H1 (cell line): Measurements from ENCODE around the gene TOMM40L. TPM values are rescaled to one million over a fixed set of nuclear protein-coding genes. Genes with fewer than 3 reads are reported as not detected.
A peak's percentile ranks its signal among the peaks of the same experiment; 100 is the strongest.

ENCODE experiments used
- CTCF ChIA-PET: fragments of 300-600 bp; sonication (Branson Sonifier 250); formaldehyde crosslinking; loops from one replicate; lab custom pipeline; 2021; ENCODE audit not compliant: partially characterized antibody; lab: Charles Lee
- POLR2A ChIA-PET: fragments of 300-600 bp; sonication (Branson Sonifier 250); formaldehyde crosslinking; loops from one replicate; lab custom pipeline; 2021; ENCODE audit warnings: inconsistent platforms; ENCODE audit not compliant: partially characterized antibody; lab: Charles Lee
- DNase-seq, 2 experiments: peaks; one replicate each; pipeline versions ENCODE4 v3.0.0 to v3.0.0-alpha.2; 2010 to 2022; ENCODE audit warnings: low spot score in 2 of 2, low read depth in 1 of 2, mixed read lengths in 1 of 2
- FAIRE-seq: peaks from 2 replicates; lab custom pipeline; 2011; peaks lifted over from hg19 to GRCh38; lab: Jason Lieb, UNC
- H2AFZ ChIP-seq: 2 replicates; pipeline ENCODE4 v1.8.1; 2012; ENCODE audit warnings: low read length, inconsistent platforms
- H2AK5ac ChIP-seq: 2 replicates; pipeline ENCODE4 v1.6.1; 2013; ENCODE audit warnings: low read depth, low read length
- H2BK120ac ChIP-seq: replicated peaks from 2 replicates; pipeline ENCODE3; 2013; ENCODE audit warnings: low read depth, low read length, inconsistent platforms
- H2BK12ac ChIP-seq: 2 replicates; pipeline ENCODE4 v1.6.1; 2013; ENCODE audit warnings: low read depth, low read length
- H2BK15ac ChIP-seq: 2 replicates; pipeline ENCODE4 v1.6.1; 2013; ENCODE audit warnings: low read length
- H2BK20ac ChIP-seq: 2 replicates; pipeline ENCODE4 v1.6.1; 2013; ENCODE audit warnings: low read length
- H2BK5ac ChIP-seq: 2 replicates; pipeline ENCODE4 v1.6.1; 2013; ENCODE audit warnings: low read depth, low read length
- H3K14ac ChIP-seq: 2 replicates; pipeline ENCODE4 v1.6.1; 2013; ENCODE audit warnings: inconsistent platforms; ENCODE audit not compliant: insufficient read length
- H3K18ac ChIP-seq: 2 replicates; pipeline ENCODE4 v1.6.1; 2013; ENCODE audit warnings: low read length; ENCODE audit errors: extremely low read depth
- H3K23ac ChIP-seq: 2 replicates; pipeline ENCODE4 v1.6.1; 2013; ENCODE audit warnings: inconsistent platforms; ENCODE audit not compliant: insufficient read length
- H3K23me2 ChIP-seq: 2 replicates; pipeline ENCODE4 v1.6.1; 2013; ENCODE audit warnings: low read depth, low read length
- H3K27ac ChIP-seq: 2 replicates; pipeline ENCODE4 v1.6.1; 2011; ENCODE audit warnings: low read depth, low read length, inconsistent platforms
- H3K27me3 ChIP-seq, 4 experiments: replicated peaks in 1 of 4; 1 replicate in 1 of 4; 2 replicates in 3 of 4; pipeline versions ENCODE4 v1.6.1 to v1.8.1; 2011 to 2013; ENCODE audit warnings: low read length in 3 of 4, mild to moderate bottlenecking in 3 of 4, inconsistent platforms in 2 of 4, mixed read lengths in 2 of 4, moderate library complexity in 1 of 4; ENCODE audit not compliant: control insufficient read depth in 3 of 4, insufficient read depth in 3 of 4; ENCODE audit errors: extremely low read depth in 1 of 4
- H3K36me3 ChIP-seq, 4 experiments: 2 replicates each; pipeline versions ENCODE4 v1.6.1 to v1.8.1; 2011 to 2013; ENCODE audit warnings: mild to moderate bottlenecking in 4 of 4, low read length in 3 of 4, moderate library complexity in 2 of 4, control low read depth in 1 of 4, inconsistent platforms in 1 of 4; ENCODE audit not compliant: insufficient read depth in 4 of 4, control insufficient read depth in 2 of 4
- H3K4ac ChIP-seq: replicated peaks from 2 replicates; pipeline ENCODE3; 2013; ENCODE audit warnings: low read length, low read depth, mixed read lengths, inconsistent platforms; ENCODE audit not compliant: insufficient read length
- H3K4me1 ChIP-seq, 4 experiments: replicated peaks in 1 of 4; 1 replicate in 1 of 4; 2 replicates in 3 of 4; pipeline versions ENCODE4 v1.6.1 to v1.8.1; 2011 to 2013; ENCODE audit warnings: low read length in 3 of 4, inconsistent platforms in 2 of 4, mixed read lengths in 1 of 4; ENCODE audit not compliant: insufficient read depth in 4 of 4, control insufficient read depth in 3 of 4
- H3K4me2 ChIP-seq, 2 experiments: 2 replicates each; pipeline versions ENCODE4 v1.6.1 to v1.8.1; 2011 to 2013; ENCODE audit warnings: low read depth in 2 of 2, low read length in 2 of 2, control low read depth in 1 of 2, inconsistent platforms in 1 of 2, mild to moderate bottlenecking in 1 of 2; ENCODE audit not compliant: insufficient read depth in 1 of 2
- H3K4me3 ChIP-seq, 4 experiments: fragments of 200-600, 300-600 bp in 1 of 4; sonication (generic), shearing (Covaris generic), sonication (Bioruptor Twin) in 1 of 4; 2 replicates each; pipeline versions ENCODE4 v1.5.1 to v1.8.1; 2011 to 2016; ENCODE audit warnings: low read length in 4 of 4, low read depth in 3 of 4, control low read depth in 2 of 4, inconsistent platforms in 2 of 4, mild to moderate bottlenecking in 2 of 4, mixed read lengths in 1 of 4, moderate library complexity in 1 of 4; ENCODE audit not compliant: insufficient read depth in 2 of 4; ENCODE audit errors: extremely low read depth in 1 of 4
- H3K56ac ChIP-seq: replicated peaks from 2 replicates; pipeline ENCODE3; 2013; ENCODE audit warnings: low read depth, mild to moderate bottlenecking, mixed read lengths, low read length, inconsistent platforms; ENCODE audit not compliant: insufficient read length
- H3K79me1 ChIP-seq: 2 replicates; pipeline ENCODE4 v1.6.1; 2013; ENCODE audit warnings: low read depth, low read length, control low read depth
- H3K79me2 ChIP-seq, 2 experiments: 2 replicates each; pipeline versions ENCODE4 v1.6.1 to v1.8.1; 2012 to 2013; ENCODE audit warnings: low read length in 2 of 2, mild to moderate bottlenecking in 2 of 2, inconsistent platforms in 1 of 2; ENCODE audit not compliant: insufficient read depth in 2 of 2, control insufficient read depth in 1 of 2
- H3K9ac ChIP-seq, 4 experiments: replicated peaks in 1 of 4; 1 replicate in 1 of 4; 2 replicates in 3 of 4; pipeline versions ENCODE4 v1.6.1 to v1.8.1; 2011 to 2013; ENCODE audit warnings: low read depth in 3 of 4, low read length in 3 of 4, control low read depth in 2 of 4, mild to moderate bottlenecking in 2 of 4, moderate library complexity in 2 of 4, inconsistent platforms in 1 of 4; ENCODE audit errors: extremely low read depth in 1 of 4
- H3K9me3 ChIP-seq, 2 experiments: 2 replicates each; pipeline versions ENCODE4 v1.6.1 to v1.8.1; 2012 to 2013; ENCODE audit warnings: mild to moderate bottlenecking in 2 of 2, moderate library complexity in 2 of 2, control low read depth in 1 of 2, inconsistent platforms in 1 of 2, low read depth in 1 of 2, low read length in 1 of 2, mixed read lengths in 1 of 2; ENCODE audit not compliant: insufficient read depth in 2 of 2
- H4K20me1 ChIP-seq, 2 experiments: replicated peaks in 1 of 2; 2 replicates each; pipeline versions ENCODE3 to v1.8.1; 2011 to 2013; ENCODE audit warnings: inconsistent platforms in 2 of 2, low read length in 2 of 2, mild to moderate bottlenecking in 1 of 2; ENCODE audit not compliant: insufficient read depth in 2 of 2, control insufficient read depth in 1 of 2
- H4K5ac ChIP-seq: 2 replicates; pipeline ENCODE4 v1.6.1; 2013; ENCODE audit warnings: low read length, low read depth, mixed read lengths, inconsistent platforms; ENCODE audit not compliant: insufficient read length
- H4K8ac ChIP-seq: 2 replicates; pipeline ENCODE4 v1.8.0; 2013; ENCODE audit warnings: mild to moderate bottlenecking, moderate library complexity, low read length, inconsistent platforms; ENCODE audit not compliant: insufficient read depth; ENCODE audit errors: extremely low read depth
- H4K91ac ChIP-seq: replicated peaks from 2 replicates; pipeline ENCODE3; 2013; ENCODE audit warnings: low read length, mixed read lengths, inconsistent platforms; ENCODE audit not compliant: insufficient read length
- CBX5 ChIP-seq: fragments of 300-800, 300-1000 bp; sonication (generic); IDR thresholded peaks from 2 replicates; pipeline ENCODE4 v1.7.1; 2016; ENCODE audit warnings: antibody characterized with exemption, low read length, low read depth
- CTCF ChIP-seq, 3 experiments: IDR thresholded peaks; 1 replicate in 2 of 3; 2 replicates in 1 of 3; pipeline versions ENCODE4 v1.5.1 to v1.6.1; 2011; ENCODE audit warnings: low read length in 3 of 3, mild to moderate bottlenecking in 3 of 3, inconsistent platforms in 2 of 3, low read depth in 1 of 3, moderate library complexity in 1 of 3; ENCODE audit not compliant: insufficient read depth in 1 of 3; ENCODE audit errors: control extremely low read depth in 1 of 3
- E2F6 ChIP-seq: IDR thresholded peaks from 2 replicates; pipeline ENCODE4 v1.6.1; 2012; ENCODE audit warnings: inconsistent platforms
- HDAC2 ChIP-seq, 2 experiments: fragments of 300-600 bp in 1 of 2; sonication (generic) in 1 of 2; IDR thresholded peaks; 2 replicates each; pipeline ENCODE4 v1.6.1; 2011 to 2012; ENCODE audit warnings: low read depth in 2 of 2, low read length in 2 of 2, mild to moderate bottlenecking in 2 of 2, moderate library complexity in 2 of 2, borderline replicate concordance in 1 of 2, inconsistent platforms in 1 of 2
- KDM5A ChIP-seq: fragments of 200-600 bp; IDR thresholded peaks from 2 replicates; pipeline ENCODE4 v1.7.1; 2012; ENCODE audit warnings: mild to moderate bottlenecking, low read length, inconsistent platforms, mixed read lengths
- SP2 ChIP-seq: IDR thresholded peaks from 2 replicates; pipeline ENCODE4 v1.6.1; 2012; ENCODE audit warnings: mild to moderate bottlenecking, low read length, inconsistent platforms
- SUZ12 ChIP-seq: fragments of 200-600 bp; sonication (generic); IDR thresholded peaks from 2 replicates; pipeline ENCODE4 v1.6.1; 2012; ENCODE audit warnings: mild to moderate bottlenecking, inconsistent platforms, low read length, moderate library complexity, mixed read lengths
- USF2 ChIP-seq: IDR thresholded peaks from 2 replicates; pipeline ENCODE4 v1.6.1; 2011; ENCODE audit warnings: low read length, improper control_type of control experiment
- WGBS, 2 experiments: shearing (Covaris generic) in 1 of 2; methylation state at CpG; one replicate each; pipeline versions ENCODE4 v1.1.6 to v1.1.7; 2013 to 2015; ENCODE audit warnings: low lambda C conversion rate in 2 of 2, mixed read lengths in 2 of 2, inconsistent platforms in 1 of 2, low coverage in 1 of 2, missing lambda C conversion rate in 1 of 2; ENCODE audit not compliant: insufficient replicate concordance in 2 of 2, insufficient coverage in 1 of 2, insufficient read length in 1 of 2; ENCODE audit errors: extremely low coverage in 1 of 2, missing lambda C conversion rate in 1 of 2; 5-methylcytosine and 5-hydroxymethylcytosine counted together
- polyA plus RNA-seq, 7 experiments: library from polyadenylated mRNA; depleted of rRNA in 3 of 7; stranded (reverse) in 5 of 7; unstranded in 2 of 7; fragments of >200 nt in 5 of 7; fragments of 200-250 nt in 2 of 7; gene quantifications; 1 replicate in 5 of 7; 2 replicates in 1 of 7; 4 replicates in 1 of 7; pipeline versions ENCODE4 v1.2.1 to v1.2.3, GENCODE V29; 2011 to 2013; ENCODE audit warnings: missing spikeins in 2 of 7, mixed read lengths in 2 of 7
- total RNA-seq: library from RNA; stranded (reverse); fragmentation: NEBNext Ultra II Directional; extraction: Animal tissue kit (Norgen Biotek cat#: 25700); gene quantifications from 2 replicates; pipeline ENCODE4 v1.2.1, GENCODE V29; 2021

TOMM40L gene
- total and polyA plus RNA-seq, 2 of the 8 experiments (the other 6 are each of a cell fraction or from before 2014, with no cell fraction given), result 11.4 to 15.0 TPM

GRCh38 chr1:161217831-161218230, 8.0 kb upstream of the TOMM40L start:
- Histone ChIP-seq H3K4me3 (no peak overlapping the region), H3K9ac (no peak overlapping the region), H2BK15ac (0 out of 2 replicates have a peak overlapping the region, but pooled peaks have one; percentile 61), H2BK12ac (no peak overlapping the region), H2BK120ac (no peak overlapping the region), H4K5ac (no peak overlapping the region), H4K20me1 (peaks cover 0 to 2% of the 10 kb centered on the region in 2 experiments), H2BK5ac (no peak overlapping the region), H3K23ac (no peak overlapping the region), H3K27me3 (0 out of 7 replicates have a peak, but pooled peaks cover 0 to 2% (median 0%) of the 10 kb centered on the region in 4 experiments), H2AK5ac (no peak overlapping the region), H3K23me2 (no peaks in the 10 kb centered on the region), H4K91ac (no peak overlapping the region), H3K14ac (no peak overlapping the region), H3K79me2 (no peaks in the 10 kb centered on the region), H3K18ac (no peak overlapping the region), H3K4me1 (peaks cover 0 to 13% (median 0%) of the 10 kb centered on the region in 4 experiments; a peak in 3 of 7 replicates), H3K79me1 (no peaks in the 10 kb centered on the region), H2BK20ac (no peak overlapping the region), H3K4me2 (peak overlapping the region in 1 of 2 experiments; percentile 8; a peak in 1 of 4 replicates), H4K8ac (no peak overlapping the region), H3K36me3 (peaks cover 12 to 18% (median 15%) of the 10 kb centered on the region in 4 experiments; a peak in 7 of 8 replicates), H3K27ac (no peak overlapping the region), H3K9me3 (no peaks in the 10 kb centered on the region), H2AFZ (no peak overlapping the region), H3K56ac (no peak overlapping the region), H3K4ac (no peak overlapping the region)
- ChIA-PET CTCF (interaction anchor here (1.2 to 23.7 kb wide), 8 partner anchors 10 to 164 kb away, joined by 3 to 427 read pairs (median 46); partner anchors contain the start of genes ADAMTS4, NDUFS2 and TOMM40L), POLR2A (interaction anchor here (1.8 to 9.9 kb wide), 3 partner anchors 8 to 96 kb away, joined by 10 to 82 read pairs (median 10); partner anchors contain the start of genes NDUFS2, SDHC and TOMM40L)
- DNase-seq (no peak), FAIRE-seq (no peak)
- 73% methylated on average over 6 of the region's 6 CpGs; no CpG with 5 or more reads in 1 of the 2 experiments for WGBS, 2 experiments
- TF ChIP-seq CTCF (IDR thresholded peaks at IDR 0.05; ENCODE audit: control extremely low read depth in 1 of 3, insufficient read depth in 1 of 3, low read depth in 1 of 3, low read length in 3 of 3) (no peak), SP2 (no peak), HDAC2 (IDR thresholded peaks at IDR 0.05; ENCODE audit: borderline replicate concordance in 1 of 2, low read depth in 2 of 2, low read length in 2 of 2) (no peak), SUZ12 (no peak), USF2 (no peak), CBX5 (no peak), KDM5A (no peak), E2F6 (no peak)
